ENCODE data around the gene NDST1.

Gene NDST1

DNA sequence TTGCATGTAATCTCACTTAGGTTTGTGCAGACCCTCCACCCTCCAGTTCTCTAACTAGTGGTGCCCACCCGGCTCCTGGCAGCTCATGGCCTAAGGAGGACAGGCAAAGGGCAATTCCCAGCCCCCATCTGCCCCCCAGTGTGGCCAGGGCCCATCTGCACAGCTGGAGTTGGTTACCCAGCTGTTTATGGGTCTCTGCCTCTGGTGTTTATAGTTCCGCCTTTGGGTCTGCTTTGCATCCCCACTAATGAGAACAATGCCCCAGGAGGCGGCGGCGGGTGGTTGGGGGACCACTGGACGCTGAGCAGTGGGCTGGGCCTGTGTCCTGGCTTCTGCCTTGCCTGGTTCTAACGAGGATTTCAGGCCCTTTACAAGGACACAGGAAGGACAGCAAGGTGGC is 62.4 kb downstream of the NDST1 start:
- no peak for DNase-seq (ENCODE audit: low spot score)

GRCh38 chr5:150571836-150572235 is 63.9 kb downstream of the NDST1 start:
- DNase-seq (ENCODE audit: low spot score) = no peak

GRCh38 chr5:150573216-150573615 is 65.3 kb downstream of the NDST1 start:
- DNase-seq (ENCODE audit: low spot score) = no peak

DNA sequence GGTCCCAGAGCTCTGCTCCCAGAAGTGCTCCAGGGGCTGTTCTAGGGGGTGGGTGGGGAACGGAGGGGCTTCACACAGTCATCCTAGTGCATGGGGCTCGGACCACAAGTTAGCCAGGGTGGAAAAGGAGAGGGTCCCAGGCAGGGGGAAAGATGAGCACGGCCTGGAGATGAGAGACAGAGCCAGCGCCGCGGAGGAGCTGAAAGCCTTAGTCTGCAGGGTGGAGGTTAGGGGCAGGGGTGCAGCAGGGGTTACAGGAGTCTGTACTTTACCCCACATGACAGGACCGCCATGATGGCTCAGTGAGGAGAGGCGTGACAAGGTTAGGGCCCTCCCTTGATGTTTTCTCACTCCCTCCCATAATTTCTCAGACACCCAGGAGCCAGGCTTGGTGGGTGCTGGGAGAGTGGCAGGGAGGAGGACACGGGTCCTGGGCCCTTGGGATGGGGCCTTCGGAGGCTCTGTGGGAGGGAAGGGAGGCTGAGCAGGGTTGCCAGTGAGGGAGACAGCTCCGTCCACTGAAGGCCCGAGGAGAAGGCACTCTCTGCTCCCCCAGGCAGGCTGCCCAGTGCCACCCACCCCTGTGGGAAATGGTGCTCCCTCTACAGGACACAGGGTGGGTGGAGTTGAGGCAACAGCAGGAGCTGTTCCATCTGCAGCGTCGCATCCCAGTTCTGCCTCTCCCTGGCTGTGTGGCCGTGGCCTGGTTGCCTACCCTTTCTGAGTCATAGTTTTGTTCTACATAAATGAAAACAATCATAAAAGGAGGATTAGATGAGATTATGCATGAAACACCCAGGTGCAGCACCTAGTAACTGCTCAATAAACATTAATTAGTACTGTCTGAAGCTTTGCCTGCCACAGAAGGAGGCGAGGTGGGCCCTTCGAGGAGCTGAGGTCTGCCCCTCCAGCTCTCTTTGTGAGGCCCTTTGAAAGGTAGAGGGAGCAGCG is 66.2 kb downstream of the NDST1 start:
- DNase-seq (ENCODE audit: low spot score) = no peak

DNA sequence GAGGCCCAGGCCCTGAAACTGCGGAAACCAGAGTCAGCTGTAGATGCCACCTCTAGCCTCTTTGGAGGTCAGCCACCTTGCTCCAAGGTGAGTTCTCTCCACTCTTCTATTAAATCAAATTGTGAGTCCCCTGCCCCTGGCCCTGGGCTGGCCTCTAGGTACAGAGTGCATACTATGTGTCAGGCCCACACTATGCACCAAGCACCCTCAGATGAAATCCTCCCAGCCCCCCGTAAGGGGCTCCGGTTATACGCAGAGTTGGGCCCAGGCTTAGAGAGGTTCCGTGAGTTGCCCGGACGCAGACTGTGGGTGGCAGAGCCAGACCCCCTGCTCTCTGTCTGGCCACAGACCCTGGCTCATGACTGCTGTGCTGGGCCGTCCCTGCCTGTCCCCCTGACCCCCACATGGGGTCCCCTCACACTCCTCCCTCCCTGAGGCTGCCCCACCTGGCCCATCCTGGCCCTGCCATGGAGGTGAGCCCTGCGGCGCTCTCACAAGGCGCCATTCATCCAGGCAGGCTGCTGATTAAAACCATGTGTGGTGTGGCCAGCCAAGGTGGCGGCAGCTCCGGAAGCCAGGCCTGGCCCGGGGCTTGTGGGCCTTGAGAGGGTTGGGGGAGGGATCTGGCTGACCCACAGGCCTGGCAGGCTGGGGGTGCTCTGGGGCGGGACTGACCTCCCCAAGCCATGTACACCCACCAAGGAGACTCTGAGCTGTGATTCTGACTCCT is 67.1 kb downstream of the NDST1 start:
- DNase-seq (ENCODE audit: low spot score) = no peak

- DNase-seq (ENCODE audit: low spot score) = no peak
These were observed 68.0 kb downstream of the NDST1 start for GRCh38 chr5:150575745-150576448.

DNA sequence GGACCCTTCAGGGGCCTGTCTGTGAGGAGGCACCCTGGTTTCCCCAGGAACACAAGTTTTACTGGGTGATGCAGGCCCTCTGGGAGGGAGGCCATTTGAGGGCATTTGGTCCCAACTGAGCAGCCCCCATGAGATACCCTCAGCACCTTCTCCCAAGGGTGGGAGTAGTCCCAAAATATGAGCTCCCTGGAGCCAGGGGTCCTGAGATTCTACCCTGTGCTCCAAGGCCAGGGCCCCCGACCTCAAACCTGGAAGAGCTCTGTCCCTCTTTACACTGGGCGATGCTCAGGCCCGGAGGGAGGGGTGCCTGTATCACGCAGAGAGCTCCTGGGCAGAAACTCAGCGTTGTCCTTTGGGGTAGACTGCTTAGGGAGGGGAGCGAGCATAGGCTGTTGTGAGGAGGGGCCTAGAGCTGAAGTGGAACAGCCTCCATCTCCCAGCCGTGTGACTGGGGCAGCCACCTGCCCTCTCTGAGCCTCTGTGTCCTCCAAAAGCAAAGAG is 68.6 kb downstream of the NDST1 start:
- no peak for DNase-seq (ENCODE audit: low spot score)

- no peak for DNase-seq (ENCODE audit: low spot score)
These were observed 69.6 kb downstream of the NDST1 start for GRCh38 chr5:150577378-150578139.

GRCh38 chr5:150578781-150579461 is 71.0 kb downstream of the NDST1 start:
- DNase-seq (ENCODE audit: low spot score) = no peak

DNA sequence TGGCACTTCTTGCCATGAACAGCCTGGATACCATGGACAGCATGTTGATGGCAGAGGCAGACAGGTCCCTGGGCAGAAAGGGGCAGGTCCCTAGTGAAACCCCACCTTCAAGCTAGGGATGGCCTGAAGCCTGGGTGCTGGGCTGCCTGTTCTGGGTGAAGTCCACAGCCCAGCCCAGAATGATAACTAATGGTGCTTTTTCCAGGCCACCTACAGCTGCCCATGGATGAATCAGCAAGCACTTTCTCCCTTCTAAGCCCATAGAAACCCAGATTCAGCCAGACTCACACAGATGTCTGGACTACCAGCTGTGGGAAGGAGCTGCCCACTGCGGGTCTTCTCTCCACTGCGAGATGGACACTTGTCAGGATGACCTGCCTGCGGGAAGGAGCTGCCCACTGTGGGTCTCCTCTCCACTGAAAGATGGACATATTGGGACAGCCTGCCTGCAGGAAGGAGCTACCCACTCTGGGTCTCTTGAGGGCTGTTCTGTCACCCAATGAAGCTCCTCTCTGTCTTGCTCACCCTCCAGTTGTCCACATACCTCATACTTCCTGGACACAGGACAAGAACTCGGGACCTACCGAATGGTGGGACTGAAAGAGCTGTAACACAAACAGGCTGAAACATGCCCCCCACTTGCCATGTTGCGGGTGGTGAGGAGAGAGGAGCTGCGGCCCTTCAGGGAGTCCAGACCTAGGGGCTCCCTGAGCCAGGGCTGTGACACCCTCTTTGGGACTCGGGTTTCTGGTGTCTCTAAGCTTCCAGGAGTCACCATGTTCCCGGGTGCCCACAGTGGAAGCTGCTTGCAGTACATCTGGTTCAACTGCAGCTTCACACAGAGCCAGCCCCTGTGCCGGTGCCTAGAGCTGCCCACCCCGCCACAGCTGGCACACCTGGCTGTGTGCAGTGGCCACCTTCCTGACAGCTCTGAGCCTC is 71.8 kb downstream of the NDST1 start:
- no peak for DNase-seq (ENCODE audit: low spot score)

- no peak for DNase-seq (ENCODE audit: low spot score)
These were observed 73.0 kb downstream of the NDST1 start for GRCh38 chr5:150580917-150581316.

- no peak for DNase-seq (ENCODE audit: low spot score)
These were observed 74.5 kb downstream of the NDST1 start for GRCh38 chr5:150582241-150583109.

GRCh38 chr5:150583541-150584225 is 75.8 kb downstream of the NDST1 start:
- no peak for DNase-seq (ENCODE audit: low spot score)

- no peak for DNase-seq (ENCODE audit: low spot score)
These were observed 76.8 kb downstream of the NDST1 start for GRCh38 chr5:150584556-150585335.

DNA sequence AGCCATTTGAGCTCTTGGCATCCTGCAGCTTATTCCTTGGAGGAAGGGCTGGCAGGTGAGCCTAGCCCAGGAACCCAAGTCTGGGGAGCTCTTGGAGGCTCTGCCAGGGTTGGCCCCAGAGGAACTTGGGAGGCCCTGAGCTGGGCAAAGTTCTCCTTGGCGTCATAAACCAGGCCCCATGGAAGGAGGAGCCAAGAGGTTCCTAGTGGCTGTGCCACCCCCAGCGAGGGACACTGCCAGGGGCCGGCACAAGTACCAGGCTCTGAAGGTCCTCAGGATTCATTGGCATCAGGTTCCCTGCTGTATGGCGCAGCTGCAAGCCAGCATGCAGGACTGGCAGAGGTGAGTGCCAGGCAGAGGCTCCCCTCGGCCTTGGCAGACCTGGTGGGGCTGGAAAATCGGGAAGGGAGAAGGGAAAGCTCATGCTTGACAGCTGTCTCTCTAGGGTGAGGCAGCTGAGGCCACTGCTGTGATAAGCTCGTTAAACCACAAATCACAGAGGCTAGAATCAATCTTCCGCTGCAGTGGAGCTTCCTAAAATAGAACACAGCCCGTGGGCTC is 77.9 kb downstream of the NDST1 start:
- DNase-seq (ENCODE audit: low spot score) = no peak

DNA sequence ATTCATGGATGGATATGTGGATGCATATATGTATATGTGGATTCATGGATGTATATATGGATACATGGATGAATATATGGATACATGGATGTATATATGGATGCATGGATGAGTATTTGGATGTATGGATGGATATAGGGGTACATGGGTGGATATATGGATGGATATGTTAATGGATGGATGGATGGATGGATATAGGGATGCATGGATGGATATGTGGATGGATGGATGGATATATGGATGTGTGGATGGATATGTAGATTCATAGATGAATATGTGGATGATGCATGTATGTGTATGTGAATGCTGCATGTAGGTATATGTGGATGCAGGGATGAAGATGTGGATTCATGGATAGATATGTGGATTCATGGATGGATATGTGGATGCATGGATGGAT is 79.1 kb downstream of the NDST1 start:
- DNase-seq (ENCODE audit: low spot score) = no peak

Measured in putamen (tissue), 1 donor.